ENCODE results near the gene TSPAN8.

GRCh38 chr12:71135077-71135811, 22.6 kb downstream of the TSPAN8 start:
- TF ChIP-seq CTCF (IDR thresholded peaks at IDR 0.05) = no peak
- TF ChIP-seq TCF7L2 (IDR thresholded peaks at IDR 0.05; ENCODE audit: low read depth, low read length) = no peak
- no peak for TF ChIP-seq POLR2AphosphoS5 (IDR thresholded peaks at IDR 0.05; ENCODE audit: low read depth, low read length)
